HUES64 (cell line): ENCODE data around the gene KHK.

Experiments
- H3K27ac ChIP-seq: 2 replicates; pipeline ENCODE4 v1.7.0; 2013; ENCODE audit warnings: low read depth, low read length, inconsistent platforms
- H3K27me3 ChIP-seq: 2 replicates; pipeline ENCODE4 v1.6.1; 2013; ENCODE audit warnings: mild to moderate bottlenecking, low read length; ENCODE audit not compliant: insufficient read depth
- H3K36me3 ChIP-seq: 2 replicates; pipeline ENCODE4 v1.6.1; 2013; ENCODE audit warnings: mild to moderate bottlenecking, low read length; ENCODE audit not compliant: insufficient read depth
- H3K4me1 ChIP-seq: 2 replicates; pipeline ENCODE4 v1.6.1; 2013; ENCODE audit warnings: mild to moderate bottlenecking, low read length, moderate library complexity; ENCODE audit not compliant: insufficient read depth
- H3K4me3 ChIP-seq: 2 replicates; pipeline ENCODE4 v1.5.1; 2013; ENCODE audit warnings: mild to moderate bottlenecking, low read length, moderate library complexity
- H3K9ac ChIP-seq: 2 replicates; pipeline ENCODE4 v1.6.1; 2013; ENCODE audit warnings: mild to moderate bottlenecking, low read depth, low read length
- H3K9me3 ChIP-seq: 2 replicates; pipeline ENCODE4 v1.6.1; 2013; ENCODE audit warnings: low read depth, low read length; ENCODE audit not compliant: insufficient read depth
- WGBS: fragments of 150-250, 120-280 bp; methylation state at CpG from one replicate; pipeline ENCODE4 v1.1.7; 2013; ENCODE audit warnings: missing lambda C conversion rate; 5-methylcytosine and 5-hydroxymethylcytosine counted together

The KHK gene

GRCh38 chr2:27065128-27065527, 21.4 kb upstream of the KHK start:
- Histone ChIP-seq H3K27me3 (no peaks in the 10 kb centered on the region), H3K9me3 (no peaks in the 10 kb centered on the region), H3K4me1 (0 out of 2 replicates have a peak, but pooled peaks cover 2% of the 10 kb centered on the region), H3K4me3 (no peak overlapping the region), H3K36me3 (peaks cover 69% of the 10 kb centered on the region), H3K9ac (no peak overlapping the region), H3K27ac (no peak overlapping the region)
- 98% methylated on average over 3 of the region's 3 CpGs for WGBS

GRCh38 chr2:27067385-27067784, 19.2 kb upstream of the KHK start:
- 95% methylated on average over 5 of the region's 5 CpGs for WGBS
- Histone ChIP-seq H3K9ac (no peak overlapping the region), H3K4me3 (no peak overlapping the region), H3K36me3 (peaks cover 63% of the 10 kb centered on the region), H3K27me3 (no peaks in the 10 kb centered on the region), H3K4me1 (peaks cover 9% of the 10 kb centered on the region; the same call in 1 of the 2 replicates), H3K27ac (no peak overlapping the region), H3K9me3 (no peaks in the 10 kb centered on the region)

GRCh38 chr2:27069436-27069835, 17.1 kb upstream of the KHK start:
- Histone ChIP-seq H3K9ac (no peak overlapping the region), H3K4me3 (no peak overlapping the region), H3K4me1 (peaks cover 16% of the 10 kb centered on the region; the same call in 1 of the 2 replicates), H3K27me3 (no peaks in the 10 kb centered on the region), H3K9me3 (no peaks in the 10 kb centered on the region), H3K36me3 (peaks cover 53% of the 10 kb centered on the region), H3K27ac (no peak overlapping the region)
- WGBS: 96% methylated on average over 6 of the region's 6 CpGs

- H3K36me3 ChIP-seq: peaks cover 50% of the 10 kb centered on the region
- peak overlapping the region; percentile 94; the same call in 1 of the 2 replicates for H3K9ac ChIP-seq
- H3K4me1 ChIP-seq: peaks cover 16% of the 10 kb centered on the region; the same call in 1 of the 2 replicates
- no peaks in the 10 kb centered on the region for H3K27me3 ChIP-seq
- WGBS: 93% methylated on average over 7 of the region's 8 CpGs
- H3K4me3 ChIP-seq: peak overlapping the region; percentile 100
- no peak overlapping the region for H3K27ac ChIP-seq
- H3K9me3 ChIP-seq: no peaks in the 10 kb centered on the region
These were observed 16.5 kb upstream of the KHK start for GRCh38 chr2:27069961-27070618.

- H3K27me3 ChIP-seq: no peaks in the 10 kb centered on the region
- no peaks in the 10 kb centered on the region for H3K9me3 ChIP-seq
- WGBS: 9% methylated on average over 11 of the region's 11 CpGs
- peaks cover 43% of the 10 kb centered on the region for H3K36me3 ChIP-seq
- H3K9ac ChIP-seq: peak overlapping the region; percentile 94
- H3K27ac ChIP-seq: peak overlapping the region; percentile 81
- H3K4me3 ChIP-seq: peak overlapping the region; percentile 100
- H3K4me1 ChIP-seq: peaks cover 16% of the 10 kb centered on the region; the same call in 1 of the 2 replicates
These were observed 15.8 kb upstream of the KHK start for GRCh38 chr2:27070653-27071276.

- peaks cover 39% of the 10 kb centered on the region for H3K36me3 ChIP-seq
- H3K4me3 ChIP-seq: peak within 1 kb of the TSS; percentile 100
- no peaks in the 10 kb centered on the region for H3K9me3 ChIP-seq
- H3K27me3 ChIP-seq: no peaks in the 10 kb centered on the region
- peak within 1 kb of the TSS; percentile 94 for H3K9ac ChIP-seq
- peaks cover 16% of the 10 kb centered on the region; the same call in 1 of the 2 replicates for H3K4me1 ChIP-seq
- under 1% methylated on average over 86 of the region's 86 CpGs for WGBS
- peak within 1 kb of the TSS; percentile 92 for H3K27ac ChIP-seq
These were observed 15.1 kb upstream of the KHK start, which contains the start of gene OST4 for GRCh38 chr2:27071277-27071989. Gene OST4, minus strand, starts transcription at chr2:27071654.

- peaks cover 34% of the 10 kb centered on the region for H3K36me3 ChIP-seq
- no peaks in the 10 kb centered on the region for H3K27me3 ChIP-seq
- peaks cover 16% of the 10 kb centered on the region; the same call in 1 of the 2 replicates for H3K4me1 ChIP-seq
- peak overlapping the region; percentile 68 for H3K9ac ChIP-seq
- peak overlapping the region; percentile 92 for H3K27ac ChIP-seq
- 2% methylated on average over 31 of the region's 34 CpGs for WGBS
- no peaks in the 10 kb centered on the region for H3K9me3 ChIP-seq
- peak overlapping the region; percentile 100 for H3K4me3 ChIP-seq
These were observed 14.4 kb upstream of the KHK start for GRCh38 chr2:27071990-27072830.

GRCh38 chr2:27072920-27073319, 13.7 kb upstream of the KHK start:
- 60% methylated on average over 5 of the region's 5 CpGs for WGBS
- peaks cover 16% of the 10 kb centered on the region; the same call in 1 of the 2 replicates for H3K4me1 ChIP-seq
- peak overlapping the region; percentile 100 for H3K4me3 ChIP-seq
- no peak overlapping the region for H3K9ac ChIP-seq
- peak overlapping the region; percentile 0; the same call in 1 of the 2 replicates for H3K27ac ChIP-seq
- no peaks in the 10 kb centered on the region for H3K27me3 ChIP-seq
- peaks cover 27% of the 10 kb centered on the region for H3K36me3 ChIP-seq
- no peaks in the 10 kb centered on the region for H3K9me3 ChIP-seq

- peaks cover 19% of the 10 kb centered on the region for H3K4me1 ChIP-seq
- H3K9ac ChIP-seq: no peak overlapping the region
- peaks cover 18% of the 10 kb centered on the region for H3K36me3 ChIP-seq
- H3K27ac ChIP-seq: no peak overlapping the region
- WGBS: 90% methylated on average over 2 of the region's 2 CpGs
- no peak overlapping the region for H3K4me3 ChIP-seq
- H3K27me3 ChIP-seq: no peaks in the 10 kb centered on the region
- H3K9me3 ChIP-seq: no peaks in the 10 kb centered on the region
These were observed 12.8 kb upstream of the KHK start for GRCh38 chr2:27073782-27074181.

GRCh38 chr2:27074738-27075565, 11.6 kb upstream of the KHK start:
- H3K9ac ChIP-seq: no peak overlapping the region
- H3K36me3 ChIP-seq: peaks cover 6% of the 10 kb centered on the region
- H3K4me1 ChIP-seq: peaks cover 19% of the 10 kb centered on the region
- no peaks in the 10 kb centered on the region for H3K27me3 ChIP-seq
- no peak overlapping the region for H3K27ac ChIP-seq
- 94% methylated on average over 4 of the region's 4 CpGs for WGBS
- H3K9me3 ChIP-seq: no peaks in the 10 kb centered on the region
- no peak overlapping the region for H3K4me3 ChIP-seq
